ENCODE results near the gene CCDC33. TPM values are rescaled to one million over a fixed set of nuclear protein-coding genes. Genes with fewer than 3 reads are reported as not detected.

Gene CCDC33
- total RNA-seq, result not detected in 3 replicates
- long read RNA-seq, result 0 reads

GRCh38 chr15:74235962-74236361 is at the start of gene CCDC33:
Gene CCDC33 (plus strand): TSS chr15:74236326. CDS start chr15:74236720, 394 bp downstream.
- TF ChIP-seq CTCF (IDR thresholded peaks at IDR 0.05), result no peak
- Mint-ChIP-seq H3K9me3 (ENCODE audit: low read depth) (no peaks in the 10 kb centered on the region), H3K27ac (ENCODE audit: unreplicated experiment) (no peak within 1 kb of the TSS), H3K4me1 (ENCODE audit: low read depth) (peaks cover 33% of the 10 kb centered on the region), H3K4me3 (ENCODE audit: unreplicated experiment) (no peak within 1 kb of the TSS), H3K36me3 (ENCODE audit: low read depth) (no peaks in the 10 kb centered on the region), H3K27me3 (ENCODE audit: low read depth) (peaks cover 4% of the 10 kb centered on the region)
- no peak for DNase-seq (ENCODE audit: low spot score)

GRCh38 chr15:74188216-74188615 is 47.9 kb upstream of the CCDC33 start:
- H3K27ac Mint-ChIP-seq (ENCODE audit: unreplicated experiment), result no peak overlapping the region
- peaks cover 3% of the 10 kb centered on the region for H3K4me1 Mint-ChIP-seq (ENCODE audit: low read depth)
- peaks cover 2% of the 10 kb centered on the region for H3K36me3 Mint-ChIP-seq (ENCODE audit: low read depth)
- H3K27me3 Mint-ChIP-seq (ENCODE audit: low read depth), result peaks cover 2% of the 10 kb centered on the region
- TF ChIP-seq CTCF (IDR thresholded peaks at IDR 0.05), result no peak
- H3K9me3 Mint-ChIP-seq (ENCODE audit: low read depth), result no peaks in the 10 kb centered on the region
- DNase-seq (ENCODE audit: low spot score), result no peak
- no peak overlapping the region for H3K4me3 Mint-ChIP-seq (ENCODE audit: unreplicated experiment)

- H3K9me3 Mint-ChIP-seq (ENCODE audit: low read depth), result no peaks in the 10 kb centered on the region
- peaks cover 2% of the 10 kb centered on the region for H3K36me3 Mint-ChIP-seq (ENCODE audit: low read depth)
- no peak for DNase-seq (ENCODE audit: low spot score)
- H3K4me3 Mint-ChIP-seq (ENCODE audit: unreplicated experiment), result no peak overlapping the region
- H3K27me3 Mint-ChIP-seq (ENCODE audit: low read depth), result no peaks in the 10 kb centered on the region
- no peak for TF ChIP-seq CTCF (IDR thresholded peaks at IDR 0.05)
- no peak overlapping the region for H3K27ac Mint-ChIP-seq (ENCODE audit: unreplicated experiment)
- H3K4me1 Mint-ChIP-seq (ENCODE audit: low read depth), result peaks cover 29% of the 10 kb centered on the region
These were observed 44.3 kb upstream of the CCDC33 start for GRCh38 chr15:74191798-74192197.

- Mint-ChIP-seq H3K9me3 (ENCODE audit: low read depth) (no peaks in the 10 kb centered on the region), H3K27me3 (ENCODE audit: low read depth) (no peaks in the 10 kb centered on the region), H3K27ac (ENCODE audit: unreplicated experiment) (no peak overlapping the region), H3K4me3 (ENCODE audit: unreplicated experiment) (no peak overlapping the region), H3K36me3 (ENCODE audit: low read depth) (peaks cover 2% of the 10 kb centered on the region), H3K4me1 (ENCODE audit: low read depth) (peaks cover 30% of the 10 kb centered on the region)
- TF ChIP-seq CTCF (IDR thresholded peaks at IDR 0.05), result no peak
- DNase-seq (ENCODE audit: low spot score), result no peak
These were observed 43.4 kb upstream of the CCDC33 start for GRCh38 chr15:74192751-74193150.

GRCh38 chr15:74193299-74193718 is 42.8 kb upstream of the CCDC33 start:
- H3K27me3 Mint-ChIP-seq (ENCODE audit: low read depth), result no peaks in the 10 kb centered on the region
- peaks cover 30% of the 10 kb centered on the region for H3K4me1 Mint-ChIP-seq (ENCODE audit: low read depth)
- H3K36me3 Mint-ChIP-seq (ENCODE audit: low read depth), result peaks cover 2% of the 10 kb centered on the region
- H3K27ac Mint-ChIP-seq (ENCODE audit: unreplicated experiment), result no peak overlapping the region
- no peaks in the 10 kb centered on the region for H3K9me3 Mint-ChIP-seq (ENCODE audit: low read depth)
- no peak overlapping the region for H3K4me3 Mint-ChIP-seq (ENCODE audit: unreplicated experiment)
- no peak for TF ChIP-seq CTCF (IDR thresholded peaks at IDR 0.05)
- no peak for DNase-seq (ENCODE audit: low spot score)

All from chondrocyte (in vitro differentiated cells).